ENCODE data around the gene PIK3AP1.
"Not testable (repeated sequence)": the region's sequence is repeated elsewhere in the genome, so short reads cannot be mapped to it uniquely, and the experiment has no call there.

DNA sequence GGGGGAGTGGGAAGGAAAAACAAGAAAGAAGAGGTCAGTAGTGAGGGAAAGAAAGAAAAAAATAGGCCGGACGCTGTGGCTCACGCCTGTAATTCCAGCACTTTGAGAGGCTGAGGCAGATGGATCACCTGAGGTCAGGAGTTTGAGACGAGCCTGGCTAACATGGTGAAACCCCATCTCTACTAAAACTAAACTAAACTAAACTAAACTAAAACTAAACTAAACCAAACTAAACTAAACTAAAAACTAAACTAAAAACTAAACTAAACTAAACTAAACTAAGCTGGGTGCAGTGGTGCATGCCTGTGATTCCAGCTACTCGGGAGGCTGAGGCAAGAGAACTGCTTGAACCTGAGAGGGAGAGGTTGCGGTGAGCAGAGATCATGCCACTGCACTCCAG, 22.0 kb downstream of the PIK3AP1 start:
- TF ChIP-seq SP1 (IDR thresholded peaks at IDR 0.05; ENCODE audit: low read depth, low read length); CREB1 (IDR thresholded peaks at IDR 0.05): not testable (repeated sequence)

All from H1 (cell line).